MM.1S (cell line): ENCODE results near the gene ACTN4.

Experiments
- DNase-seq: peaks from one replicate; pipeline ENCODE4 v3.0.0-alpha.2; 2015
- H2AFZ ChIP-seq: fragments of 300-600 bp; sonication (generic); 2 replicates; pipeline ENCODE4 v1.6.0; 2016; ENCODE audit warnings: antibody characterized with exemption, low read length
- H3F3A ChIP-seq: fragments of 300-600 bp; sonication (generic); 2 replicates; pipeline ENCODE4 v1.6.1; 2016; ENCODE audit warnings: mild to moderate bottlenecking, antibody characterized with exemption, low read length, moderate library complexity, mixed read lengths; ENCODE audit not compliant: insufficient read depth
- H3K27ac ChIP-seq: fragments of 300-600 bp; sonication (generic); 2 replicates; pipeline ENCODE4 v1.5.1; 2016; ENCODE audit warnings: mild to moderate bottlenecking, low read length
- H3K27me3 ChIP-seq: fragments of 300-600 bp; sonication (generic); replicated peaks from 2 replicates; pipeline ENCODE4 v1.6.0; 2016; ENCODE audit warnings: low read length; ENCODE audit not compliant: insufficient read depth
- H3K36me3 ChIP-seq: fragments of 300-600 bp; sonication (generic); replicated peaks from 2 replicates; pipeline ENCODE4 v1.6.1; 2016; ENCODE audit warnings: mild to moderate bottlenecking, low read length, mixed read lengths; ENCODE audit not compliant: insufficient read depth
- H3K4me1 ChIP-seq: fragments of 300-600 bp; sonication (generic); 2 replicates; pipeline ENCODE4 v1.6.1; 2016; ENCODE audit warnings: low read length, mixed read lengths
- H3K4me2 ChIP-seq: fragments of 300-600 bp; sonication (generic); 2 replicates; pipeline ENCODE4 v1.6.0; 2016; ENCODE audit warnings: low read depth, low read length
- H3K4me3 ChIP-seq: fragments of 300-600 bp; sonication (generic); 2 replicates; pipeline ENCODE4 v1.5.1; 2016; ENCODE audit warnings: low read length, mixed read lengths
- H3K79me2 ChIP-seq: fragments of 300-600 bp; sonication (generic); 2 replicates; pipeline ENCODE4 v1.6.1; 2016; ENCODE audit warnings: mixed run types, low read length, mixed read lengths
- H3K9ac ChIP-seq: fragments of 300-600 bp; sonication (generic); 2 replicates; pipeline ENCODE4 v1.6.1; 2016; ENCODE audit warnings: low read length, mixed read lengths
- H3K9me2 ChIP-seq: fragments of 300-600 bp; sonication (generic); replicated peaks from 2 replicates; pipeline ENCODE4 v1.6.1; 2016; ENCODE audit warnings: mild to moderate bottlenecking, low read length, mixed read lengths; ENCODE audit not compliant: insufficient read depth
- H3K9me3 ChIP-seq: fragments of 300-600 bp; sonication (generic); replicated peaks from 2 replicates; pipeline ENCODE4 v1.6.1; 2016; ENCODE audit warnings: mild to moderate bottlenecking, low read length, mixed read lengths; ENCODE audit not compliant: insufficient read depth
- H4K20me1 ChIP-seq: fragments of 300-600 bp; sonication (generic); 2 replicates; pipeline ENCODE4 v1.6.1; 2016; ENCODE audit warnings: mild to moderate bottlenecking, low read length, moderate library complexity, mixed read lengths; ENCODE audit not compliant: insufficient read depth
- EZH2 ChIP-seq: fragments of 300-600 bp; sonication (generic); optimal IDR thresholded peaks from 2 replicates; pipeline ENCODE3; 2017; ENCODE audit warnings: low read depth, mild to moderate bottlenecking, antibody characterized with exemption, low read length, mixed read lengths
- EZH2phosphoT487 ChIP-seq: fragments of 300-600 bp; sonication (generic); IDR thresholded peaks from 2 replicates; pipeline ENCODE4 v1.6.1; 2018; ENCODE audit warnings: antibody characterized with exemption, low read length
- TF ChIP-seq, protein P1 (sequence below): fragments of 300-600 bp; sonication (generic); IDR thresholded peaks from 2 replicates; pipeline ENCODE4 v1.5.1; 2016; ENCODE audit warnings: antibody characterized with exemption, low read length, mixed read lengths

The ACTN4 gene

DNA sequence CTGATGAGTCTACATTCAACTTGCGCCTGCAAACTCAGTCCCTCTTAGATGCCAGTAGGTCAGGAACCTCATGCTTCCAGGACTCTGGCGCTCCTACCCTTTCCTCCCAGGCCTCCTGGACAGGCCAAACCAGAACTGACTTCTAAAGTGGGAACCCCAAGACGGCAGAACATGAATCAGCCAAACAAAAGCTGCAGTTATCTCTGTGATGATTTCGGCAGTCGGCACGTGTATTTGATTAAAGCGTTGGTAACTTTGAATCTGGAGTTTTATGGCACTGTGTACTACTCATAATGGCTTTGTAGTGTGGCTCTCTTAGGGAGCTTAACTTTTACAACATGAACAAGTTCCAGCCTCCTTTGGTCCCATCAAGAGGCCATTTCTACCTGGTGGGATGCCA, 13.7 kb downstream of the ACTN4 start:
- Histone ChIP-seq H4K20me1 (peaks cover 19% of the 10 kb centered on the region; the same call in 1 of the 2 replicates), H3K27ac (no peak overlapping the region)

GRCh38 chr19:38661996-38662395, 14.5 kb downstream of the ACTN4 start:
- peaks cover 98% of the 10 kb centered on the region for H3K79me2 ChIP-seq
- no peak overlapping the region for H3K4me3 ChIP-seq
- no peak overlapping the region for H3K9ac ChIP-seq
- H2AFZ ChIP-seq: no peak overlapping the region
- no peak for DNase-seq
- no peaks in the 10 kb centered on the region for H3K9me3 ChIP-seq
- no peaks in the 10 kb centered on the region for H3K4me1 ChIP-seq
- H4K20me1 ChIP-seq: peaks cover 13% of the 10 kb centered on the region; the same call in 1 of the 2 replicates
- no peaks in the 10 kb centered on the region for H3K27me3 ChIP-seq
- no peaks in the 10 kb centered on the region for H3K9me2 ChIP-seq
- no peaks in the 10 kb centered on the region for H3F3A ChIP-seq
- TF ChIP-seq EZH2phosphoT487 (no peak), EZH2 (no peak)
- TF ChIP-seq, protein P1, sequence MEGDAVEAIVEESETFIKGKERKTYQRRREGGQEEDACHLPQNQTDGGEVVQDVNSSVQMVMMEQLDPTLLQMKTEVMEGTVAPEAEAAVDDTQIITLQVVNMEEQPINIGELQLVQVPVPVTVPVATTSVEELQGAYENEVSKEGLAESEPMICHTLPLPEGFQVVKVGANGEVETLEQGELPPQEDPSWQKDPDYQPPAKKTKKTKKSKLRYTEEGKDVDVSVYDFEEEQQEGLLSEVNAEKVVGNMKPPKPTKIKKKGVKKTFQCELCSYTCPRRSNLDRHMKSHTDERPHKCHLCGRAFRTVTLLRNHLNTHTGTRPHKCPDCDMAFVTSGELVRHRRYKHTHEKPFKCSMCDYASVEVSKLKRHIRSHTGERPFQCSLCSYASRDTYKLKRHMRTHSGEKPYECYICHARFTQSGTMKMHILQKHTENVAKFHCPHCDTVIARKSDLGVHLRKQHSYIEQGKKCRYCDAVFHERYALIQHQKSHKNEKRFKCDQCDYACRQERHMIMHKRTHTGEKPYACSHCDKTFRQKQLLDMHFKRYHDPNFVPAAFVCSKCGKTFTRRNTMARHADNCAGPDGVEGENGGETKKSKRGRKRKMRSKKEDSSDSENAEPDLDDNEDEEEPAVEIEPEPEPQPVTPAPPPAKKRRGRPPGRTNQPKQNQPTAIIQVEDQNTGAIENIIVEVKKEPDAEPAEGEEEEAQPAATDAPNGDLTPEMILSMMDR: no peak
- no peaks in the 10 kb centered on the region for H3K36me3 ChIP-seq
- H3K4me2 ChIP-seq: no peak overlapping the region
- H3K27ac ChIP-seq: no peak overlapping the region

More for the DNA sequence above, 13.7 kb downstream of the ACTN4 start:
- no peak overlapping the region for H3K9ac ChIP-seq
- no peak for DNase-seq
- H2AFZ ChIP-seq: no peak overlapping the region
- H3K79me2 ChIP-seq: peaks cover 98% of the 10 kb centered on the region
- 0 out of 2 replicates have a peak, but pooled peaks cover 5% of the 10 kb centered on the region for H3K4me1 ChIP-seq
- no peaks in the 10 kb centered on the region for H3K9me3 ChIP-seq
- no peaks in the 10 kb centered on the region for H3K9me2 ChIP-seq
- H3F3A ChIP-seq: no peaks in the 10 kb centered on the region
- H3K4me2 ChIP-seq: no peak overlapping the region
- no peak overlapping the region for H3K4me3 ChIP-seq
- TF ChIP-seq, protein P1: no peak
- TF ChIP-seq EZH2phosphoT487 (no peak), EZH2 (no peak)
- H3K36me3 ChIP-seq: no peaks in the 10 kb centered on the region
- no peaks in the 10 kb centered on the region for H3K27me3 ChIP-seq

- no peak overlapping the region for H3K9ac ChIP-seq
- no peaks in the 10 kb centered on the region for H3K36me3 ChIP-seq
- H3K4me3 ChIP-seq: no peak overlapping the region
- H3F3A ChIP-seq: no peaks in the 10 kb centered on the region
- no peaks in the 10 kb centered on the region for H3K27me3 ChIP-seq
- no peaks in the 10 kb centered on the region for H3K9me3 ChIP-seq
- DNase-seq: no peak
- H4K20me1 ChIP-seq: peaks cover 10% of the 10 kb centered on the region; the same call in 1 of the 2 replicates
- H2AFZ ChIP-seq: no peak overlapping the region
- no peak overlapping the region for H3K27ac ChIP-seq
- no peak overlapping the region for H3K4me2 ChIP-seq
- no peaks in the 10 kb centered on the region for H3K4me1 ChIP-seq
- TF ChIP-seq, protein P1: no peak
- TF ChIP-seq EZH2 (no peak), EZH2phosphoT487 (no peak)
- H3K79me2 ChIP-seq: peaks cover 98% of the 10 kb centered on the region
- no peaks in the 10 kb centered on the region for H3K9me2 ChIP-seq
Observed at GRCh38 chr19:38662537-38663155, 15.2 kb downstream of the ACTN4 start.
